HG03521 (cell line): Measurements from ENCODE around the gene INTS3.
"Not testable (repeated sequence)": the region's sequence is repeated elsewhere in the genome, so short reads cannot be mapped to it uniquely, and the experiment has no call there.

Source experiments
- ATAC-seq: cut with Tn5 transposase; IDR thresholded peaks from one replicate; pipeline ENCODE4 v1.9.1; 2021; ENCODE audit warnings: mild to moderate bottlenecking, moderate library complexity; ENCODE audit not compliant: unreplicated experiment

Gene INTS3

DNA sequence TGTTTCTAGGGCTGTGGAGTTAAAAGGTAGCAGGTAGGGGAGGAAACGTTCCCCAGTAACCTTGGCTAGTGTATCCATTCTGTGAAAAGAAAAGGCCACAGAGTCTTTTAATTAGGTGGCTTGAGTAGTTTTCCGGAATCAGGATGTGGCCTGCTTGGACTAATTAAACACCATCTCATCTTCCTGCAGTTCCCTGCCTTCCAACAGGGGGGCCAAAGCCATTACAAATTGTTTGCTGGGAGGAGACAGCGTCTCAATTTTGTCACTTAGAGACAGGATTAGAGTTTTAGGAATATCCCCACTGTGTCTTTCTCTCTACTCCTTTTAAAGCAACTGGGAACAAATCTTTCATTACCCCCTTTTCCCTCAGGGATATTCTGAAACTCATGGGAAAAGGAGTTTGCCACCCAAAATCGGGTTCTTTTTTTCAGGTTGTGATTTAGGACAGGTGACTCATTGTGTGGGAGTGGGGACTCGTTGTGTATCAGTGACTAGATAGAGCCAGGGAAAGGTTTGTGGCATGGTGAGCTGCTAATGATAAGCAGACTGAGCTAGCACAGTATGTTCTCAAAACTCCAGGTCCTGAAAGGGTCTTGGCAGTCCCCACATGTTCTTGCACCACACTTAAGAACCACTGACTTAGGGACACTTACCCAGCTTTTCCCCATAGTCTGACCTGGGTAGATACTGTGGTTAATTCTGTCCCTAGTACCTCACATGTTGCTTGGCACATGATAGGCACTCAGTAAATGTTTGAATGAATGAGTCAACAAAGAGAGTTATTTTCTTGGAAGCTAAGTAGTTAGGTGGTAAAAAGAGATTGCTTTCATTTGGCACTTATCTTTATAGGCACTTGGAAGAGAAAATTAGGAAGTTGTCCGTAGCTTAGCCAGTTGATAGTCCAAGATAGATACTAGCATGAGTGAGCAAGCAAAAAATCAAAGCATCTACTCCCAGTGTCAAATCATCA, 22.5 kb downstream of the INTS3 start:
- ATAC-seq, result no peak

DNA sequence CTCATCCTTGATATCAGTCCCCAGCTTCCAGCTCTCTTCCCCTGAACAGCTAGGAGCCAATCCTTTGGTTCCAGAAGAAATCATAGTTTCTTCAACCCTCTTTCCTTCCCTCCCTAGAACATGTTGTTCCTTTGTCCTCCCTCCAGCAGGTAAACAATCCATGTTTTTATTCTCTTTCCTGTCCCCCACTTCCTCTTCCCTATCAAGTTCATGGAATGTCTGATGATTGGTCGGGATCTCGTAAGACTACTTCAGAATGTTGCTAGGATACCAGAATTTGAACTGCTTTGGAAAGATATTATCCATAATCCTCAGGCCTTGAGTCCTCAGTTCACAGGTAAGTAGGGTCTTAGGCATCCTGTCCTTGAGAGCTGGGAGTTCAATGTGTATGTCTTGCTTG, 24.2 kb downstream of the INTS3 start:
- ATAC-seq, result no peak

DNA sequence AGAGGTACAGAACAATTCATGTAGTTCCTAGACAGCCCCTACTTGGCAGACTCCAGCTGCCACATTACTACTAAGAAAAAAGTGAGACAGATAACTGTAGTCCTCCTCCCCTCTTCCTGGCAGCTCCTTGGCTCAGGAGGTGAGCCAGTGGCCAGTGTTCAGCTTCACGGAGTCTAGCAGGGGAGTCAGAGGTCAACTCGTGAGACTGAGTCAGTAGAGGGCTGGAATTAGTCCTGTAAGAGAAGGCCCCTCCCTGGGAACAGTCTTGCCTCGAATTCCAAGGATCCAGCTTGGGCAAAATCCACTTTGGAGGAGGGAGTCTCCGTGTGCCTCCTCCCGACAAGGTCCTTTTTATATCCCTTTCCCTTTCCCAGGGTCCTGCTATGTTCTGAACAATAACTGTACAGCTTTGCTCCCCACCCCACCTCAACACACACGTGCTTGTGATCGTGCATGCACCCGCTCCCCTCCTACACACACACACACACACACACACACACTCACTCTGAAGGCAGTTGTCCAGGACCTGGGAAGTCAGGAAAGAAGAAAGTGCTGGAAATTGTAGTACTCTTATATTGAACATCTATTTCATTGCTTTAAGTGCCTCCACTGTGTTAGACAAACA, 24.8 kb downstream of the INTS3 start:
- no peak for ATAC-seq

DNA sequence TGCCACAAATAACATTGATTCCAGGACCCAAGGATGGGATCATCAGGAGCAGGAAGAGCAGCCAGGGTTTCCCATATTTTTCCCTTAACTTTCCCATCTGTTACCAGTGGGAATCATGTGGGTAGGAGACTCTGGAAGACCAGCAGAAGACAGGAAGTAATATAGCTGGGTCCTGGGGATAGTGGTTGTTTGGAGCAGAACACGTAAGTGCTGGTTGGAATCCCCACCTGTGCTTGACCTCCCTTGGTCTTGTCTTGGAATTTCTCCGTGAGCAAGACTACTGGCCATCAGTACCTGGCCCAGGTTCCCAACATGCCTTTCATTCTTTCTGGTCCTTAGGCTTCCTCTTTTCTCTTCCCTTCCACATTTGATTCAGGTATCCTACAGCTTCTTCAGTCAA, 26.4 kb downstream of the INTS3 start:
- ATAC-seq, result no peak

DNA sequence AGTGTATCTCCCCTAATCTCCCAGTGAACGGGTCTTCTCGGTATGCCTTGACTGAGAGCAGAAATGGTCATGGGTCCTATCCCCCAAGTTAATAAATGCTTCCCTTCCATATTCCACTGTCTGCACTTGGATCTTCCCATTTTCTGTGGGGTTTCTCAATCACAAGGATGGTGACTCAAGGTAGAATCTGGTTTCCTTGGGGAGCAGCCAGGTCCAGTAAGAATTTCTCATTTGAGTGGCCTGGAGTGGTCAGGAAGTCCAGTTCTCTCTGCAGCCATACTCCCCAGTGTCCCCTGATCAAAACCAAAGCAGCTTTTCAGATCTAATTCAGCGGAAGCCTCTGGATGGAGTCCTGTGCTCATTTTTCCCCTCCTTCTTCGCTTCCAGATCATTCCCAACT, 32.6 kb downstream of the INTS3 start:
- no peak for ATAC-seq

DNA sequence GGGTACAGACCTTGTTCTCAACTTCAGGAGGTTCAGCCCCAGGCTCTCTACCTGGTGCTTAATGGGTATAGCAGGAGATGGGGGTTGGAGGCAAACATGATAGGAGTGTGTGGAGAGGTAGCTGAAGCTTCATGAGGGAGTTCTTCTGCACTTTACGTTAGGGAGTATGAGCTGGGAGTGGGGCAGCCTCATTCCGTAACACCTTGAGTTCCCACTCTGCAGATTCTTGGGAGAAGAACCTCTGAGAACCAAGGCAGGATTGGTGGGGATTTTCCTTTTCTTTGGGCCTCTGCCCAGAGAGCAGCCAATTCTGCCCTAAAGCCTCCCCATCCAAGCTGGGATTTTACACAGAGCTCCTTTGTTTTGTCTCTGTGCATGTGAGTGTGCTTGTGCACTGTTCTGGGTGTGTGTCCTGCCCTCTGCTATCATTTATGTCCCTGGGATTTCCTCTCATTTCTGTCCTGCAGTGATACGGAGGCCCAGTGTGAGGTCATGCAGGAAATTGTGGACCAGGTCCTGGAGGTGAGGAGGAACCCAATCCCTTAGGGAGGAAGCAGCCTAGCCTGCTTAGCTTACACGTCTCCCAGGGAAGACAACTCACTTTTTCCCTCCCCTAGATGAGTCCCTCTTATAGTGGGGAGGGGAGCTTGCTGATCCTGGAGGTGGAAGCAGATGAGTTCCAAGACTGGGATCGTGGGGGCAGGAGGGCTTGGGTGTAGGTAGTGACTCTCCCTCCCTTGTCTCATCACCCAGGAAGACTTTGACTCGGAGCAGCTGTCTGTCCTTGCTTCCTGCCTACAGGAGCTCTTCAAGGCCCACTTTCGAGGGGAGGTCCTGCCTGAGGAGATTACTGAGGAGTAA, 35.7 kb downstream of the INTS3 start:
- ATAC-seq, result no peak

DNA sequence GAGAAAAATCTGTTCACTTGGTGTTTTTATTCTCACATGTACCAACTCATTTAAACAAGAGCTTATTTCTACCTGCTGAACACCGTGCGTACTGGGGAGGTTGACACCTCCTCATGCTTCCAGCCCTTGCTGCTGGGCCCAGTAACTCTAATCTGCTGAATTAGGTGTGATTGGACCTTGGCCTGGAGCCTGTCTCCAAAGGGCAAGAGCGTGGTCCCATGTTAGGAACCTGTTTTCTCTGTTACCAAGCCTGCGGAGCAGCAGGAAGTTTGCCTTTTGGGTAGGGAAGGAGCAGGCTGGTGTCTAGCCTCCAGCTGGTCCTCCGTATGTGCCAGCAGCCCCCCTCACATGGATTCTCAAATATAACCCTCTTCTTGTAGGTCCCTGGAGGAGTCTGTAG, 36.5 kb downstream of the INTS3 start:
- no peak for ATAC-seq

DNA sequence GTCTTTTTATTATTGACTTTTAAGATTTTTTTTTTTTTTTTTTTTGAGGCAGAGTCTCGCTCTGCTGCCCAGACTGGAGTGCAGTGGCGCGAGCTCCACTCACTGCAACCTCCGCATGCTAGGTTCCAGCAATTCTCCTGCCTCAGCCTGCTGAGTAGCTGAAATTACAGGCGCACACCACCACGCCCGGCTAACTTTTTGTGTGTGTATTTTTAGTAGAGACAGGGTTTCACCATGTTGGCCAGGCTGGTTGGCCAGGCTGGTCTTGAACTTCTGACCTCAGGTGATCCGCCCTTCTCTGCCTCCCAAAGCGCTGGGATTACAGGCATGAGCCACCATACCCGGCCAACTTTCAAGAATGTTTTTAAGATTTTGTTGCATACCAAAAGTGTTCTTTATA, 38.8 kb downstream of the INTS3 start:
- ATAC-seq, result not testable (repeated sequence)

DNA sequence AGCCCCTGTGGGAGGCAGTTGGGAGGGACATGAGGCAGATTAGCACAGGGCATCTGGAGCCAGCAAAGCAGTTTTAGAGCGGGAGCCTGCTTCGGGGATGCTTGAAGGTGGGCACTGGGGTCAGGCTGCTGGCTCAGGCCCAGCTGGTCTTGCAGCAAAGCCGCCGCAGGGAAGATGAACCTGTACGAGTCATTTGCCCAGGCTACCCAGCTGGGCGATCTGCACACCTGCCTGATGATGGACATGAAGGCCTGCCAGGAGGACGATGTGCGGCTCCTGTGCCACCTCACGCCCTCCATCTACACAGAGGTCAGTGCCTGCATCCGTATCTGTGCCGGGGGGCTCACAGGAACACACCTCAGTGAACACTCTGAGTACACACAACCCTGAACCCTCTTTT, 39.7 kb downstream of the INTS3 start:
- no peak for ATAC-seq

DNA sequence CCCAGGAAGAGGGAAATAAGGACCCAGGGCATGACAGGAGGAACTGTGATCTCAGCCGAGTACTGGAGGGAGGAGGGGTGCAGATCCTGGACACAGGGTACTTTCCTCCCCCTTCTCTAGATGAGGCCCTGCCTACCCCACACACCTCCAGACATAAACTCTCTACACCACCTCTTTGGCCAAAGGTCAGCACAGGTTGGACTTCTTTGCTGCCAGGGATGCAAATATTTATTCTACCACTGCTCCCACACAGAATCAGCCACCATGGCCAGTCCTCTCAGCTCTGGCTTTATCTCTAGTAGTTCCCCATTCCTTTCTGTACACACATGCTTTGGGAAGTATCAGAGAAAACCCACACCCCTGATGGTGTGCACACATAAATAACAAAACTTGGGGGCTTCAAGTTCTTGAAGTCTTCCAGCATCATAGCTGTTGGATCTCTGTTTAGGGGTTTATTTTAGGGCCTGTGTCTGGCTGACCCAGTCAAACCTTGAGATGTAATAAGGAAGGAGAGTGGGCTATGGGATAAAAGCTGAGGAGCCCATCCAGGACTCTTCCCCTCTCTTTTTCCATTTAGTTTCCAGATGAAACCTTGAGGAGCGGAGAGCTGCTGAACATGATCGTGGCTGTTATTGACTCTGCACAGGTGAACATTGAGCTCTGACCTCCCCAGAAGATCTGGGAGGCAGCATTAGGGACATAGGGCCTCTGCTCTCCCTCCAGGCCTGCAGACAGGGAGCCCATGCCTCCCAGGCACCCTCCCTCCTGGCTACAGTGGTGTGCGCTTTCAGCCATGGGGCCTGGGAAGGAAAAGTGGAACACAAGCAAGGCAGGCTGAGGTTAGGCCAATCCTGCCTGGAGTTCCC, 40.7 kb downstream of the INTS3 start:
- ATAC-seq, result no peak

DNA sequence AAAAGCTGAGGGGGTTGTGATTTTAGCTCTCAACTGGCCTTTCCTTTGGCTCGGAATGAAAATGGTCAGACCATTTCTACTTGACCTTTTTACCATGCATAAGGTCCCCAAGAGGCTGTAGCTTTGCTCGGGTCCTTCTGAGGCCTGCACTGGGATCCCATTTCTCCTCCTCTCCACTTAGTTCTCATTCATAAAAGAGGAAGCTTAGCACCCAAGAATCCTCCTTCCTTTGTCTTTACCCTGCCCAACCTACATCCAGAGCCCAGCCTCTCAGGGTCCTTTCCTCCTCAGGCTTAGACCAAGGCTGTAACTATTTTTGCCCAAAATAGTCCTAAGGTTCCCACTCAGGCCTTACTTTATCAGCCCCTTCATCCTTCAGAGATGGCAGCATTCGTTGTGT, 41.4 kb downstream of the INTS3 start:
- no peak for ATAC-seq

DNA sequence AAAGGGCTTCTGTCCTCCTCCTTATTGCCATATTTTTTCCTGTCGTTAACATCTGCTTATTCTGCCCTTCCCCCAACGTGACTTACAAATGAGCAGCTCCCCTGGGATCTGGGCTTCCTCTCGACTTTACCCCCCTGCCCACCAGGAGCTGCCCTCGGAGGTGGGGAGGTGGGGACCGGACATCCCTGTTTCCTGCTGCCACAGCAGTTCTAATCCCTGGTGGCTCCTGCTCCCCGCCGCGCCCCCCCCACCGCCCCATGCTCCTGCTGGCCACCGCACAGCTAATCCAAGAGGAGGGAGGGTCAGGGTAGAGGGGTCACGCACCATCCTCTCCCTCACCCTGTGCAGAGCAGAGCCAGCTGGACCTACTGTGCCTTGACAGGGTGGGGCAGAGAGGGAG, 42.9 kb downstream of the INTS3 start:
- no peak for ATAC-seq

DNA sequence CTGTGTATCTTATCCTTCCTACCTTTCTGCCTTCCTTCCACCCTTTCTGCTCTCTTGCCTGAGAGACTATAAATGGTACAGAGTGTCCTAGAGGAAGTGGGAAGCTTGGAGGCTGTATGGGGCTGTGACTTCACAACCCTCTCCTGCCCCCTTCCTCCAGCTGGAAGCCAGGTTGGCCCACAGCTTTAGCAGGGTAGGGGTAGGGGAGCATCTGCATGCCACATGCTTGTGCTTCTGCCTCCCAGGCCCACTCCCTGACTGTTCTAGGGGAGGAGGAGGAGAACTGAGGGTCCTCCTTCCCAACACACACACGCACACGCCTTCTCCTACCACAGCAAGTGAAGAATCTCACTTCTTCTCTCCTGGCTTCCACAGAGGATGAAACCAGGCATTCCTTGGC, 43.4 kb downstream of the INTS3 start:
- ATAC-seq, result no peak

DNA sequence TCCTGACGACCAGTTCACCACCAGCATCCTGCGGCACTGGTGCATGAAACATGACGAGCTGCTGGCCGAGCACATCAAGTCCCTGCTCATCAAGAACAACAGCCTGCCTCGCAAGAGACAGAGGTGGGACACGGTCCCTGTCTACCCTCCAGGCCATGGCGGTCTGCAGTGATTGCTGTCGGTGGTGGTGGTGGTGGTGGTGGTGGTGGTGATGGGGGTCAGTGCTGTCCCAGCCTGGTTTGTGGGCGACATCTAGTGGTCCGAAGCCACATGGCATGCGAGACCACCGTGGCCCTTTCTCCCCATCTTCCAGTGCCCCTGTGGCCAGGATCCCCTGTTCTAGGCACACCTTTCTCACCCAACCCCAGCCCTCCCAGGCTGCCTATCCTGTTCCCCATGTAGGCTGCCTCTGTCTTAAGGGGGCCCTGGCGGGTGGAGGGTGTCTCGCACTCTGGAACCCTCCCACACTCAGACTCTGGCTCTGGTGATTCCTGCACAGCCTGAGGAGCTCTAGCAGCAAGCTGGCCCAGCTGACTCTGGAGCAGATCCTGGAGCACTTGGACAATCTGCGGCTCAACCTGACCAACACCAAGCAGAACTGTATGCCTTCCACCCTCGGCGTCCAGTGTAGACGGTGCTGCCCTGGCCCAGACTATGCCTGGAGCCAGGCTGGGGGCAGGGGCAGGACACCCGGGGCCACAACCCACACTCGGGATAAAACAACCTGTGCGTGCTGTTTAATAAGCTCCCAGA, 44.2 kb downstream of the INTS3 start:
- no peak for ATAC-seq

DNA sequence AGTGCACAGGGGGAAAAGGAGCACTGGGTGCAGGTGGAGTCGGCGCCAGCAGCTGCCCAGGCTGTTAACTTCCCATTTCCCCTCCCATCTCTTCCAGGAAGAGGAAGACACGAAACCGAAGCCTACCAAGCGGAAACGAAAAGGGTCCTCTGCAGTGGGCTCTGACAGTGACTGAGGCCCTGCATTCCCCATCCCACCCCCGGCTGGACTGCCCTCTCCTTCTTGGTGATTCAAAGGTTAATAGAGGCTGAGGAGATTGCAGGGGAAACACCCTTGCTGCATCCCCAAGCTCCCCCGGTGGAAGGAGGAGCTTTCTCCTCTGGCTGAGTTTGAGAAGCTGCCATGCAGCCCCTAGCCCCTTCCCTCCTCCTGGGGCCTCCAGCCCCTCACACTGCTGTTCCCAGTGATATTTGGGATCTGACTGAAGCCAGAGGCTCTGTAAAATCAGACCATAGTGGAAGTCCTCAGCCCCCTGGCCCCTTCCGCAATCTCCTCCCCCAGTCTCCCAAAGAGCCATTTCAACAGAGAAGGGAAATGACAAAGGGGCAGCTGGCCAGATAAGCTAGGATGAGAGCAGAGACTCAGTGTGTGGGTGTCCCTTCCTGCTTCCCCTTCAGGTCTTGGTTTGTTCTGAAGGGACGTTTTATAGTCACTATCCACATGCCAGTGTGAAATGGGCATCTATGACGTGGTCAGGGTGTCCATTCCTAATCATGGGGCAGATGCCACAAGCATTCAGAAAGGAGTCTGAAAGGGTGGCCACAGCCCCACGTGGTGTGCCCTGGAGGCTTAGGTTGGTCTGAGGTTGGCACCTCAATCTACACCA, 45.5 kb downstream of the INTS3 start:
- ATAC-seq, result no peak

DNA sequence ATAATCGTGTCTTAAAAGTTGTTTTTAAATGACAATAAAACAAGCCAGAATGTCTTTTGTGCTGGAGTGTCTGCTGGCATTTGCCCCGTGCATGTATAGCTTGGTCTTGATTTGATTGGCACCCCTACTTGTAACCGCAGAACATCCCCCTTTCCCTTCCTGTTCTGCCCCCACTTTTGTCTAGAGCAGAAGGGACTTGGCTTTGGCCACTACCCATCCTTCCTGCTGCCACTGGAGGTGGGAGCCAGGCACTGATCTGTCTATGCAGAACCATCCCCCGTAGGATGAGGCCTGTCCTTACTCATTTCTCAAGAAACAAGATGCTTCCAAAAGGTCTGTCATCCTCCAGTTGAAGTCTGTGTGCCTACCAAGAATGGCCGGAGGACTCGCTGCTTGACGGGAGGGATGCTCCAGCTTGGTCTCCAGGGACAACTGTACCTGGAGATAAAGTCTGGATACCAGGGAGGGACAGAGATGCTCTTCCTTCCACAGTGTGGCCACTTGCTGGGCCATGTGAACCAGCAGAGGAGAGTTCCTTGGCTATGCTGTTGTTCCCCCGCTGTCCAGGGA, 46.3 kb downstream of the INTS3 start:
- ATAC-seq, result no peak

DNA sequence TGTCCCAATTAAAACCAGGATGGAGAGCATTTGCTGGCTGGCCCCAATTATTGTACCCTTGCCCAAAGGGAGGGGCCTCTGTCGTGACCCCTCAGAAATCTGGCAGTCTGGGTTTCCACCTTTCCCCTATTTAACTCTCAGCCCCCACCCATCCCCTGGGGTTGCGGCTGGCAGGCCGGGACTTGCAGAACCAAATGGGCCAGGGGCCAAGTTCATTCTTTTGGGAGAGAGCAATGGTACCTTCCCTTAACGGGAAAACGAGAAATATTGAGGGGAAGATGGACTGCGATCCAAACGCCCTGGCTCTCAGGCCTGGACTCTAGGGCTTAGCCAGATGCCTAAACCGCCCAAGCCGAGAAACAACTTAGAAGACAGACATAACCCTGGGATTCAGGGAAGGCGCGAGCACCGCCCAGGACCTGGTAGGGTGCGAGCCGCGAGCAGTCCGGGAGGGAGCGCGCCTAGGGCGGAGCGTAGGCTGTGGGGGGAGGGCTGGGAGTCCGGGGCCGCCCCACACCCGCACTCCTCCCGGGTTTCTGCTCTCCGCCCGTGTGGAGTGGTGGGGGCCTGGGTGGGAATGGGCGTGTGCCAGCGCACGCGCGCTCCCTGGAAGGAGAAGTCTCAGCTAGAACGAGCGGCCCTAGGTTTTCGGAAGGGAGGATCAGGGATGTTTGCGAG, 47.1 kb downstream of the INTS3 start, which contains the start of gene SLC27A3:
TSS of gene SLC27A3 (plus strand) at position 628 of the 678 bp plus-strand sequence. CDS start 91 bp downstream, outside the sequence.
- peak; percentile 18 for ATAC-seq
